ENCODE measurements around the gene MOB3A. TPM values are rescaled to one million over a fixed set of nuclear protein-coding genes. Genes with fewer than 3 reads are reported as not detected.

MOB3A gene
- total and polyA plus RNA-seq, 4 donors: 17.7 to 86.6 (median 45.0) TPM

DNA sequence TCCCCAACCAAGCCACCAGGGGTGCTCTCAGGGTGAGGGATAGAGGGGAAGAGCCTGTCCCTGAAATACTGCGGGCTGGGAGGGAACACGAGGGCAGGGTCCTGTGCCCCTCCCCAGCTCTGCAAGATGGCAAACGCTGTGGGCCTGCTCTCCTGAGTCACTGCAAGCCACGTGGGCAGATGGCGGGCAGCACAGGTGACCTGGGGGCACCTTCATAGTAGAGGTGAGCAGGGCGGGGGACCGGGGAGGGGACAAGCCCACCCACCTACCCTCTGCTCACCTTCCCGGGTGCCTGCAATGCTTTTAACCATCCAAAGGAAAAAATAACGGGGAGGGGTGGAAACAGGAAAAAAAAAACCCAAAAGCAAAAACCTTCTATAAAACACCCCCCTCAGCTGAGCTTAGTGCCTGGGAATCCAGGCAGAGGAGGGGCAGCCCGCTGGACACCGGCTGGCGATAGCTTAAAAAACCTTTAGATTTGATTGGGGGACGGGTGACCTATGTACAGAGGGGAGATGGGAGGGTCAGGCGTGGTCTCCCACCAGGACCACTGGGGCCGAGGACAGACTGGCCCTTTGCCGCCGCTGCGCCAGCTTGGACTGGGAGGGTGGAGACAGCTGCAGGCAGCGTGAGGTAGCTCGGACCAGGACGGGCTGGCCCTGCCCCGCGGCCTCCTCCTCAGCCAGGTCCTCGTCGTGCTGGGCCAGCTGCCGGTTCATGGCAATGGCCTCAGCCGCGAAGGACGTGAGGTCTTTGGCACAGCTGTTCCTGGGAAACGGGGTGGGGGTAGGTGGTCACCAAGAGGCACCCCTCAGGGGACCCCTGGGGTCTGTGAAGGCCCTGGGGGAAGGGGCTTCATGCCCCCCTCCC lies 56.8 kb downstream of the MOB3A start:
- DNase-seq: no peak
- peaks cover 2 to 34% (median 17%) of the 10 kb centered on the region in 5 donors for H3K4me1 ChIP-seq (ENCODE audit: control insufficient read depth in 5 of 5, insufficient read depth in 5 of 5, low read length in 5 of 5)
- H3K27me3 ChIP-seq (ENCODE audit: control insufficient read depth in 3 of 3, insufficient read depth in 3 of 3, low read length in 2 of 3): no peaks in the 10 kb centered on the region
- H3K27ac ChIP-seq (ENCODE audit: low read depth in 1 of 2, low read length in 1 of 2): no peak overlapping the region
- H3K36me3 ChIP-seq (ENCODE audit: control insufficient read depth in 4 of 4, insufficient read depth in 4 of 4, low read length in 4 of 4): peaks cover 0 to 53% (median 0%) of the 10 kb centered on the region in 4 donors
- no peak for ATAC-seq (ENCODE audit: insufficient read depth, low FRiP score)
- no peak overlapping the region for H3K4me3 ChIP-seq
- 89 to 93% methylated on average over 30 of the region's 30 CpGs for WGBS, 2 donors
- no peak overlapping the region for H3K9ac ChIP-seq (ENCODE audit: insufficient read depth in 1 of 2, low read length in 2 of 2)
- H3K9me3 ChIP-seq (ENCODE audit: control insufficient read depth in 4 of 4, insufficient read depth in 3 of 4, low read length in 3 of 4): peaks cover 0 to 5% (median 0%) of the 10 kb centered on the region in 4 donors
- TF ChIP-seq, protein P1, sequence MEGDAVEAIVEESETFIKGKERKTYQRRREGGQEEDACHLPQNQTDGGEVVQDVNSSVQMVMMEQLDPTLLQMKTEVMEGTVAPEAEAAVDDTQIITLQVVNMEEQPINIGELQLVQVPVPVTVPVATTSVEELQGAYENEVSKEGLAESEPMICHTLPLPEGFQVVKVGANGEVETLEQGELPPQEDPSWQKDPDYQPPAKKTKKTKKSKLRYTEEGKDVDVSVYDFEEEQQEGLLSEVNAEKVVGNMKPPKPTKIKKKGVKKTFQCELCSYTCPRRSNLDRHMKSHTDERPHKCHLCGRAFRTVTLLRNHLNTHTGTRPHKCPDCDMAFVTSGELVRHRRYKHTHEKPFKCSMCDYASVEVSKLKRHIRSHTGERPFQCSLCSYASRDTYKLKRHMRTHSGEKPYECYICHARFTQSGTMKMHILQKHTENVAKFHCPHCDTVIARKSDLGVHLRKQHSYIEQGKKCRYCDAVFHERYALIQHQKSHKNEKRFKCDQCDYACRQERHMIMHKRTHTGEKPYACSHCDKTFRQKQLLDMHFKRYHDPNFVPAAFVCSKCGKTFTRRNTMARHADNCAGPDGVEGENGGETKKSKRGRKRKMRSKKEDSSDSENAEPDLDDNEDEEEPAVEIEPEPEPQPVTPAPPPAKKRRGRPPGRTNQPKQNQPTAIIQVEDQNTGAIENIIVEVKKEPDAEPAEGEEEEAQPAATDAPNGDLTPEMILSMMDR (IDR thresholded peaks at IDR 0.05; ENCODE audit: control extremely low read depth, extremely low read depth): no peak

DNA sequence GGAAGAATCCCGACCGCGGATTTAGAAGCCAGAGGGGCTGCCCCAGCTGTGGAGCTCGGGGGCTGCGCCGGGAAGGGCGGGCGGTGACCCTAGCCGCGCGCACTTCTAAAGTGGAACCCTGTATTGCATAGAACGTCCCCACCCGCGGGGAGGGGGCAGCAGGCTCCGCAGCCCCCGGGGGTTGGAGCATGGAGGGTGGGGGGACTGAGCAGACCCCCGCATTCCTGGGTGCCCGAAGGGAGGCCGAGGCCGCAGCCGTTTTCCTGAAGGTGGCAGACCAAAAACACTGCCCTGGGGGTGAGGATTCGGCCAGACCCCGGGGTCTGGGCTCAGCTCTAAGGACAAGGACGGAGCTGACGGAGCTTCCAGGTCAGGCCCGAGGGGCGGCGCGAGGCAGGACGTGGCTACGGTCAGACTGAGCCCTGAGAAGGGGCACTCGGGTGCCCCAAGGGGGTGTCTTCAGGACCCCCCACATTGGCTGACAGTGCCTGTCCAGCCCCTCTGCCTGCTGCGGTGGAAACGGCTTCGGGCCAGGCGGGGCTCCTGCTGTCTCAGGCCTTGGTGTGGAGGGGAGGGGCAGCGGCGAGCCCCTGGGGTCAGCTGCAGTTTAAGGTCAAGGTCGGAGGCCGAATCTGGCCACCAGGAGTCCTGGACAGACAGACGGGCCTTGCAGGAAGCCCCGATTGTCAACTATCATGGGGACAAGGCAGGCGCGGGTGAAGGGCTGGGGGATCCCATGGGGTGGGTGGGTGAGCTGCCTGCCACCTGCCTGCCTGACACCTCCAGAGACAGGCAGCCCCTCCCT lies 57.6 kb downstream of the MOB3A start:
- Histone ChIP-seq H3K27me3 (ENCODE audit: control insufficient read depth in 3 of 3, insufficient read depth in 3 of 3, low read length in 2 of 3) (no peaks in the 10 kb centered on the region), H3K4me3 (no peak overlapping the region), H3K9ac (ENCODE audit: insufficient read depth in 1 of 2, low read length in 2 of 2) (no peak overlapping the region), H3K27ac (ENCODE audit: low read depth in 1 of 2, low read length in 1 of 2) (no peak overlapping the region), H3K9me3 (ENCODE audit: control insufficient read depth in 4 of 4, insufficient read depth in 3 of 4, low read length in 3 of 4) (peaks cover 0 to 5% (median 0%) of the 10 kb centered on the region in 4 donors), H3K36me3 (ENCODE audit: control insufficient read depth in 4 of 4, insufficient read depth in 4 of 4, low read length in 4 of 4) (peaks cover 0 to 49% (median 0%) of the 10 kb centered on the region in 4 donors), H3K4me1 (ENCODE audit: control insufficient read depth in 5 of 5, insufficient read depth in 5 of 5, low read length in 5 of 5) (peaks cover 2 to 32% (median 17%) of the 10 kb centered on the region in 5 donors)
- 91 to 95% methylated on average over 42 to 44 of the region's 44 CpGs for WGBS, 2 donors
- DNase-seq: no peak
- TF ChIP-seq, protein P1 (IDR thresholded peaks at IDR 0.05; ENCODE audit: control extremely low read depth, extremely low read depth): no peak
- ATAC-seq (ENCODE audit: insufficient read depth, low FRiP score): no peak

DNA sequence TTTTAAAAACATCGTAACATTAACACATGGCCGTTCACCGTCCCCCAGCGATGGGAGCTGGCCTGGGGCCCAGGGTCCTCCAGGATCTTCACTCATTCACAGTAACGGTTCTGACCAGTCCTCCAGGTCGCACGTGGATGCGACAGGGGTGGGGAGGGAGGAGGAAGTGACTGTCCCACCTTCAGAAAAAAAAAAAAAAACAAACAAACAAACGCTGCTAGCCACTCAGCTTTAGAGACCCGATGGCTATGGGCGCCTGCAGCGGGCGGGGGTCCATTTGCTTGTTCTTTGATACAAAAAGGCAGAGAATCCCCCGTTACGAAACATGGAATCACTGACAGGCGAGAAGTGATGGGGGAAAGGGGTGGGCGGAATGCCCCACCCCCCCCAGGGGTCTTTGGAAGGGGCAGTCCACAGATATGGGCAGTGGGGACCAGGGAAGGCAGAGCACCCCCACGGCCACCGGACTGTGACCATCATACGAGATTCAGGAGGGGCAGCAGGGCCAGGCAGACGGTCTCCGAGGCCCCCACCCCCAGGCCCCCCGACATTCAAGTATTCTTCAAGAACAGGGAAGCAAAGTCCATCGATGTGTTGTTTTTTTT lies 58.4 kb downstream of the MOB3A start:
- H3K36me3 ChIP-seq (ENCODE audit: control insufficient read depth in 4 of 4, insufficient read depth in 4 of 4, low read length in 4 of 4): peaks cover 0 to 42% (median 0%) of the 10 kb centered on the region in 4 donors
- peaks cover 0 to 5% (median 0%) of the 10 kb centered on the region in 4 donors for H3K9me3 ChIP-seq (ENCODE audit: control insufficient read depth in 4 of 4, insufficient read depth in 3 of 4, low read length in 3 of 4)
- peaks cover 2 to 27% (median 12%) of the 10 kb centered on the region in 5 donors for H3K4me1 ChIP-seq (ENCODE audit: control insufficient read depth in 5 of 5, insufficient read depth in 5 of 5, low read length in 5 of 5)
- DNase-seq (no peak), ATAC-seq (ENCODE audit: insufficient read depth, low FRiP score) (no peak)
- no peaks in the 10 kb centered on the region for H3K27me3 ChIP-seq (ENCODE audit: control insufficient read depth in 3 of 3, insufficient read depth in 3 of 3, low read length in 2 of 3)
- H3K27ac ChIP-seq (ENCODE audit: low read depth in 1 of 2, low read length in 1 of 2): no peak overlapping the region
- TF ChIP-seq, protein P1 (IDR thresholded peaks at IDR 0.05; ENCODE audit: control extremely low read depth, extremely low read depth): no peak
- WGBS, 2 donors: 79 to 87% methylated on average over 24 of the region's 24 CpGs
- H3K9ac ChIP-seq (ENCODE audit: insufficient read depth in 1 of 2, low read length in 2 of 2): no peak overlapping the region
- H3K4me3 ChIP-seq: no peak overlapping the region
